ENCODE measurements around the gene BATF3. TPM values are rescaled to one million over a fixed set of nuclear protein-coding genes. Genes with fewer than 3 reads are reported as not detected.

Gene BATF3
- total and polyA plus RNA-seq, 9 of the 15 experiments (the other 6 are each of a cell fraction or from before 2014, with no cell fraction given), result 0.40 to 3.8 (median 2.0) TPM

DNA sequence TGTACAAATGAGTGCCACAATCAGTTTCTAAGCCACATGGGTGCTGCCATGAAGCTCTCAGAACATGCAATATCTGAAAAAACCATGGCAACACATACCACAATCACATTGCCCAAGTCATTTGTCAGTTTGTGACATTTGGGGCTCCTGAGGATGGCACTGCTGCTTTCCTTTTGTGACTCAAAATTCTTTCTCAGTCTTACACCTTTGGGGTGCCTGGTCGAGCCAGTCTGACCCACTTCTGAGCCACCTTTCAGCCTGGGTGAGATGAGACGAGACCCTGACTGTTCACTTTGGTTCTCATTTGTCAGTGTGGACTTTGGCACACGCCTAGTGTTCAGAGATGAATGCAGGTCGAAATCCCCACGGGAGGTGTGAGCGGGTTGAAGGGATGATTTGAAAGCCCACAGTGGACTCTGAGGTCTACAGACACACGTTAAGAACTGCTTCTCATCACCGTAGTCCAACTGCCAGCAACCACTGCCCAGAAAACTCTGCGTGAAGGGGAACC lies 8.0 kb downstream of the BATF3 start:
- in situ Hi-C loops (cut with MboI), result no loop called here
- intact Hi-C loops (cut with micrococcal nuclease), result loop anchor here (10.0 kb wide), 1 partner anchor 223 kb away; no protein-coding TSS in a partner anchor
- POLR2A ChIA-PET, result no interaction called here
- Histone ChIP-seq H4K20me1 (replicated peaks; ENCODE audit: control insufficient read depth, insufficient read depth, low read length) (no peaks in the 10 kb centered on the region), H3K9me3 (replicated peaks; ENCODE audit: control insufficient read depth, insufficient read depth, low read depth, low read length) (no peaks in the 10 kb centered on the region), H3K9me1 (ENCODE audit: control insufficient read depth, insufficient read depth, low read length) (no peaks in the 10 kb centered on the region), H2AFZ (ENCODE audit: low read depth, low read length) (no peak overlapping the region), H3K9ac (ENCODE audit: insufficient read depth in 1 of 2, low read depth in 2 of 2, low read length in 2 of 2) (no peak overlapping the region), H3K36me3 (ENCODE audit: control insufficient read depth, insufficient read depth, low read length) (no peaks in the 10 kb centered on the region), H3K27ac (ENCODE audit: extremely low read depth, low read depth, low read length) (no peak overlapping the region), H3K4me1 (replicated peaks in 1 of 2; ENCODE audit: control insufficient read depth in 2 of 2, insufficient read depth in 2 of 2, low read length in 2 of 2) (peaks cover 0 to 1% of the 10 kb centered on the region in 2 experiments; a peak in 2 of 5 replicates), H3K27me3 (ENCODE audit: control insufficient read depth in 2 of 2, insufficient read depth in 2 of 2, low read length in 2 of 2) (peaks cover 69 to 86% of the 10 kb centered on the region in 2 experiments), H3K4me3 (no peak overlapping the region), H3K79me2 (ENCODE audit: control insufficient read depth, insufficient read depth, low read length) (no peaks in the 10 kb centered on the region), H3K4me2 (ENCODE audit: insufficient read depth, low read length) (no peak overlapping the region)
- 1% methylated on average over 9 of the region's 9 CpGs for WGBS (ENCODE audit: insufficient coverage, low coverage, missing lambda C conversion rate)
- BruUV-seq (replicated peaks), result no TSS peak
- CTCF ChIA-PET (ENCODE audit: low intra/inter-chr PET ratio), result no interaction called here
- DNase-seq (ENCODE audit: extremely low read depth in 1 of 4, low spot score in 3 of 4) (no peak), ATAC-seq (no peak), FAIRE-seq (no peak)
- TF ChIP-seq, protein P1, sequence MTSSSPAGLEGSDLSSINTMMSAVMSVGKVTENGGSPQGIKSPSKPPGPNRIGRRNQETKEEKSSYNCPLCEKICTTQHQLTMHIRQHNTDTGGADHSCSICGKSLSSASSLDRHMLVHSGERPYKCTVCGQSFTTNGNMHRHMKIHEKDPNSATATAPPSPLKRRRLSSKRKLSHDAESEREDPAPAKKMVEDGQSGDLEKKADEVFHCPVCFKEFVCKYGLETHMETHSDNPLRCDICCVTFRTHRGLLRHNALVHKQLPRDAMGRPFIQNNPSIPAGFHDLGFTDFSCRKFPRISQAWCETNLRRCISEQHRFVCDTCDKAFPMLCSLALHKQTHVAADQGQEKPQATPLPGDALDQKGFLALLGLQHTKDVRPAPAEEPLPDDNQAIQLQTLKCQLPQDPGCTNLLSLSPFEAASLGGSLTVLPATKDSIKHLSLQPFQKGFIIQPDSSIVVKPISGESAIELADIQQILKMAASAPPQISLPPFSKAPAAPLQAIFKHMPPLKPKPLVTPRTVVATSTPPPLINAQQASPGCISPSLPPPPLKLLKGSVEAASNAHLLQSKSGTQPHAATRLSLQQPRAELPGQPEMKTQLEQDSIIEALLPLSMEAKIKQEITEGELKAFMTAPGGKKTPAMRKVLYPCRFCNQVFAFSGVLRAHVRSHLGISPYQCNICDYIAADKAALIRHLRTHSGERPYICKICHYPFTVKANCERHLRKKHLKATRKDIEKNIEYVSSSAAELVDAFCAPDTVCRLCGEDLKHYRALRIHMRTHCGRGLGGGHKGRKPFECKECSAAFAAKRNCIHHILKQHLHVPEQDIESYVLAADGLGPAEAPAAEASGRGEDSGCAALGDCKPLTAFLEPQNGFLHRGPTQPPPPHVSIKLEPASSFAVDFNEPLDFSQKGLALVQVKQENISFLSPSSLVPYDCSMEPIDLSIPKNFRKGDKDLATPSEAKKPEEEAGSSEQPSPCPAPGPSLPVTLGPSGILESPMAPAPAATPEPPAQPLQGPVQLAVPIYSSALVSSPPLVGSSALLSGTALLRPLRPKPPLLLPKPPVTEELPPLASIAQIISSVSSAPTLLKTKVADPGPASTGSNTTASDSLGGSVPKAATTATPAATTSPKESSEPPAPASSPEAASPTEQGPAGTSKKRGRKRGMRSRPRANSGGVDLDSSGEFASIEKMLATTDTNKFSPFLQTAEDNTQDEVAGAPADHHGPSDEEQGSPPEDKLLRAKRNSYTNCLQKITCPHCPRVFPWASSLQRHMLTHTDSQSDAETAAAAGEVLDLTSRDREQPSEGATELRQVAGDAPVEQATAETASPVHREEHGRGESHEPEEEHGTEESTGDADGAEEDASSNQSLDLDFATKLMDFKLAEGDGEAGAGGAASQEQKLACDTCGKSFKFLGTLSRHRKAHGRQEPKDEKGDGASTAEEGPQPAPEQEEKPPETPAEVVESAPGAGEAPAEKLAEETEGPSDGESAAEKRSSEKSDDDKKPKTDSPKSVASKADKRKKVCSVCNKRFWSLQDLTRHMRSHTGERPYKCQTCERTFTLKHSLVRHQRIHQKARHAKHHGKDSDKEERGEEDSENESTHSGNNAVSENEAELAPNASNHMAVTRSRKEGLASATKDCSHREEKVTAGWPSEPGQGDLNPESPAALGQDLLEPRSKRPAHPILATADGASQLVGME (CRISPR knock-in tag; IDR thresholded peaks at IDR 0.05), result no peak
- TF ChIP-seq RBM22 (IDR thresholded peaks at IDR 0.05; ENCODE audit: low read depth, low read length, poor library complexity, severe bottlenecking), result no peak
- TF ChIP-seq HMG20B (CRISPR knock-in tag; IDR thresholded peaks at IDR 0.05), result no peak
- TF ChIP-seq, protein P2, sequence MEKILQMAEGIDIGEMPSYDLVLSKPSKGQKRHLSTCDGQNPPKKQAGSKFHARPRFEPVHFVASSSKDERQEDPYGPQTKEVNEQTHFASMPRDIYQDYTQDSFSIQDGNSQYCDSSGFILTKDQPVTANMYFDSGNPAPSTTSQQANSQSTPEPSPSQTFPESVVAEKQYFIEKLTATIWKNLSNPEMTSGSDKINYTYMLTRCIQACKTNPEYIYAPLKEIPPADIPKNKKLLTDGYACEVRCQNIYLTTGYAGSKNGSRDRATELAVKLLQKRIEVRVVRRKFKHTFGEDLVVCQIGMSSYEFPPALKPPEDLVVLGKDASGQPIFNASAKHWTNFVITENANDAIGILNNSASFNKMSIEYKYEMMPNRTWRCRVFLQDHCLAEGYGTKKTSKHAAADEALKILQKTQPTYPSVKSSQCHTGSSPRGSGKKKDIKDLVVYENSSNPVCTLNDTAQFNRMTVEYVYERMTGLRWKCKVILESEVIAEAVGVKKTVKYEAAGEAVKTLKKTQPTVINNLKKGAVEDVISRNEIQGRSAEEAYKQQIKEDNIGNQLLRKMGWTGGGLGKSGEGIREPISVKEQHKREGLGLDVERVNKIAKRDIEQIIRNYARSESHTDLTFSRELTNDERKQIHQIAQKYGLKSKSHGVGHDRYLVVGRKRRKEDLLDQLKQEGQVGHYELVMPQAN (IDR thresholded peaks at IDR 0.05; ENCODE audit: borderline replicate concordance), result no peak
- no peak for TF ChIP-seq L3MBTL2 (IDR thresholded peaks at IDR 0.05)
- TF ChIP-seq ZNF354B (CRISPR knock-in tag; IDR thresholded peaks at IDR 0.05), result no peak
- TF ChIP-seq HMGN3 (IDR thresholded peaks at IDR 0.05; ENCODE audit: borderline replicate concordance, extremely low read depth, insufficient read length, low read depth, low read length), result no peak
- no peak for TF ChIP-seq HIVEP1 (CRISPR knock-in tag; IDR thresholded peaks at IDR 0.05)
- no peak for TF ChIP-seq PHTF2 (CRISPR knock-in tag; IDR thresholded peaks at IDR 0.05)
- no peak for TF ChIP-seq BDP1 (IDR thresholded peaks at IDR 0.05; ENCODE audit: insufficient read depth, insufficient read length)
